ENCODE data around the gene TSPAN10.

The TSPAN10 gene

DNA sequence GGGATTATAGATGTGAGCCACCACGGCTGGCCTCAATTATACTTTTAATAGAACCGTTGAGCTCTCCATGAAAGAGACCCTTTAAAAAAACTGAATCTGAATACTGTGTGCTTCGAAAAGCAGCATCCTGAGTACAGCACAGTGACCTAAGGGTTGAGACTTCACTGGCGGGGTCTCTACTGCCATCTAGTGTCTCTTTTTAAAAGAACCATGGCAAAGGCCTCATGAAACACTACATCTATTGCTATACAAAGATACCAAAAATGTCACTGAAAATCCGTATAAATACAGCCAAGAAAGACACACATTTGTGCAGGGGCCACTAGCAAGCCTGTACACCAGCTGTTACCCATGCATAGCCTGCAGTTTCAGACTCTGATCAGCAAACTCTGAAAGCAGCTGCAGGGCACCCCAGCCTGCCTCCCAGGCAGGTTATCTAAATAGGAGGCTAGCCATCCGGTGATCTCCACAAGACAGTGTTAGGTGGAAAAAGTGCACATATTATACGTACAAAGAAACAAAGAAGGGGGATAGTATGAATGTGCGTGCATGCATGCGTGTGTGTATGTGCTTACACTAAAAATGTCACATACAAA is 35.4 kb upstream of the TSPAN10 start:
- DNase-seq (ENCODE audit: low spot score): peak; percentile 78
- in situ Hi-C loops (cut with MboI; ENCODE audit: low sequenced_read_pairs, unreplicated experiment): no loop called here
- TF ChIP-seq, protein P1, sequence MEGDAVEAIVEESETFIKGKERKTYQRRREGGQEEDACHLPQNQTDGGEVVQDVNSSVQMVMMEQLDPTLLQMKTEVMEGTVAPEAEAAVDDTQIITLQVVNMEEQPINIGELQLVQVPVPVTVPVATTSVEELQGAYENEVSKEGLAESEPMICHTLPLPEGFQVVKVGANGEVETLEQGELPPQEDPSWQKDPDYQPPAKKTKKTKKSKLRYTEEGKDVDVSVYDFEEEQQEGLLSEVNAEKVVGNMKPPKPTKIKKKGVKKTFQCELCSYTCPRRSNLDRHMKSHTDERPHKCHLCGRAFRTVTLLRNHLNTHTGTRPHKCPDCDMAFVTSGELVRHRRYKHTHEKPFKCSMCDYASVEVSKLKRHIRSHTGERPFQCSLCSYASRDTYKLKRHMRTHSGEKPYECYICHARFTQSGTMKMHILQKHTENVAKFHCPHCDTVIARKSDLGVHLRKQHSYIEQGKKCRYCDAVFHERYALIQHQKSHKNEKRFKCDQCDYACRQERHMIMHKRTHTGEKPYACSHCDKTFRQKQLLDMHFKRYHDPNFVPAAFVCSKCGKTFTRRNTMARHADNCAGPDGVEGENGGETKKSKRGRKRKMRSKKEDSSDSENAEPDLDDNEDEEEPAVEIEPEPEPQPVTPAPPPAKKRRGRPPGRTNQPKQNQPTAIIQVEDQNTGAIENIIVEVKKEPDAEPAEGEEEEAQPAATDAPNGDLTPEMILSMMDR (IDR thresholded peaks at IDR 0.05; ENCODE audit: borderline replicate concordance, control extremely low read depth, extremely low read depth, insufficient read depth, missing control alignments): peak; percentile 50

DNA sequence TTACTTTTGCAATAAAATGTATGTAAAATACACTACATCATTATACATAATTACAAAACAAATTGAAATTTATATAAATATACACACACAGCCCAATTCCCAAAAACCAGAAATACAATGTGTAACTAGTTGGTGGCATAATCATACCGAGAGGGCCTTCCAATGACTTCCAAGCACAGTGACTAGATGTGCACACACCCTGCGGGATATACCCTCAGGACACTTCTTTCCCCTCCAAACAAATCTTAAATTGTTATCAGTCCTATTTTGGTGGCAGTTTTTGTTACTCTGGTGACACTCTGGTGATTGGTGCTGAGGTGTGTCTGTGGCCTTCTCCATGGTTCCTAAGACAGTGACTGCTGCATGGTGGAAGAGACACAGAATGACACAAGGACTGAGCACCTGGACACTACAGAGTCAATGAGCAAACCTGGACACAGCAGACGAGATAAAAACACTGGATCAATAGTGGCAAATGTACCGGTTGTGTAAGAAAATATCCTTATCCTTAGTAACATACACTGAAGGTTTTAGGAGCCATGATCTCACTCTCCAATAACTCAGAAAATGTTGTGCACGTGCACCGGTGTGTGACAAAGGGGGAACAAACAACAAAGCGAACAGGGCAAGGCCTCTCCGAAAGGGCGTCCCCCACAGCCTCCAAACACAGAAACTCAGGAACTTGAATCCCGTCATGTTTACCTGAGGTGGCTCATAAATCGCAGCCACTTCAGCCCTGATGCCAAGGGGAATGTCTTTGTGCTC is 33.0 kb upstream of the TSPAN10 start:
- in situ Hi-C loops (cut with MboI; ENCODE audit: low sequenced_read_pairs, unreplicated experiment): no loop called here
- DNase-seq (ENCODE audit: low spot score): no peak
- TF ChIP-seq, protein P1 (IDR thresholded peaks at IDR 0.05; ENCODE audit: borderline replicate concordance, control extremely low read depth, extremely low read depth, insufficient read depth, missing control alignments): no peak

DNA sequence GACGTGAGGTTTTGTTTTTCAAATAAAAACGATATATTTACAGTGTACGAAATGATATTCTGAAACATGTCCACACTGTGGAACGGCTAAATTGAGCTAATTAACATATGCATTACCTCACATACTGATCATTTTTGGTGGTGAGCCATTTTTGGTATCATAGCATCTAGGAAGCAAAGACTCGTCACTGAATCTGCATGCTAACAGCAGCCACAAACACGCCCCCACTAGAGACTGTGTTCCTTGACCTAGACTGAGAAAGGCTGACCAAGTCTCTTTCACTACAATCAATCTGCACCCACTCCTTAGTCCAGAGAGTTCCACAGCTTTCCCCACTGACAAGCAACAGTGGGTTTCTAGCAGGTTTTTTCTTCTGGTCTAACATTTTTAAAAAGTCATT is 29.6 kb upstream of the TSPAN10 start:
- no peak for DNase-seq (ENCODE audit: low spot score)
- in situ Hi-C loops (cut with MboI; ENCODE audit: low sequenced_read_pairs, unreplicated experiment): no loop called here
- TF ChIP-seq, protein P1 (IDR thresholded peaks at IDR 0.05; ENCODE audit: borderline replicate concordance, control extremely low read depth, extremely low read depth, insufficient read depth, missing control alignments): no peak

DNA sequence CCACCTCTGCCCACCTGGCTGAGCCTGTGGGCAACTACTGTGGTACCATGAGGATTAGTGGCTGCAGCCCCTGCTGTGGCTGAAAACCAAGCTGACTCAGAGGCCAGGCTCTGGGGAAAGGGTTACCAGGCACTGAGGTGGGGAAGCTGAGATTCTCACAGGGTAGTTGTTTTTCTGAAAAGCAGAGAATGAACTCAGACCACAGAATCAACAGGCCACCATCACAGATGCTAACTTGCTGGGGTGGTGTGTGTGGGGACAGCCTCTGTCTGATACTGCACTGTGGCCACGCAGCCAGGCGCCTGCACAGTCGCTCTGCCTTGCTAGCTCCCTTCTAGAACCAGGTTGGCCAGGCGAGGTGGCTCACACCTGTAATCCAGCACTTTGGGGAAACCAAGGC is 28.9 kb upstream of the TSPAN10 start:
- no peak for DNase-seq (ENCODE audit: low spot score)
- in situ Hi-C loops (cut with MboI; ENCODE audit: low sequenced_read_pairs, unreplicated experiment): no loop called here
- TF ChIP-seq, protein P1 (IDR thresholded peaks at IDR 0.05; ENCODE audit: borderline replicate concordance, control extremely low read depth, extremely low read depth, insufficient read depth, missing control alignments): no peak

DNA sequence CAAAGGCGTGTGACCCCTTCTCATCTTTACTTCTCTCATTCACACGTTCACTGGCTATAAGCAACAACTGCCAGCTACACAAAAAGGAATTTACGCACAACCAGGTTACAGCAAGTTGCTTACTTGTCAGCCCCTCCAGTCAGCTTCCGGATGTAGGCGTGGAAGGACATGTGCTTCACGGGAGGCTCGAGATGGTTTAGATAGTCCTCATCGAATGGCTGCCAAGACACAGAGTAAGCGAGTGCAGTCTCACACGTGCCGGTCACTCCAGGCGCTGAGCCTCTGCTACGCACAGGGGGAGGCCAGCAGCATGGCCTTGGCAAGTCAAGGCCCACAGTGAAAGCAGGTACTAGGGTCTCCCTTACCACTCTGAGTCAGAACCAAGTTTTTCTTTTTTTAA is 28.4 kb upstream of the TSPAN10 start:
- DNase-seq (ENCODE audit: low spot score): no peak
- TF ChIP-seq, protein P1 (IDR thresholded peaks at IDR 0.05; ENCODE audit: borderline replicate concordance, control extremely low read depth, extremely low read depth, insufficient read depth, missing control alignments): no peak
- in situ Hi-C loops (cut with MboI; ENCODE audit: low sequenced_read_pairs, unreplicated experiment): no loop called here

DNA sequence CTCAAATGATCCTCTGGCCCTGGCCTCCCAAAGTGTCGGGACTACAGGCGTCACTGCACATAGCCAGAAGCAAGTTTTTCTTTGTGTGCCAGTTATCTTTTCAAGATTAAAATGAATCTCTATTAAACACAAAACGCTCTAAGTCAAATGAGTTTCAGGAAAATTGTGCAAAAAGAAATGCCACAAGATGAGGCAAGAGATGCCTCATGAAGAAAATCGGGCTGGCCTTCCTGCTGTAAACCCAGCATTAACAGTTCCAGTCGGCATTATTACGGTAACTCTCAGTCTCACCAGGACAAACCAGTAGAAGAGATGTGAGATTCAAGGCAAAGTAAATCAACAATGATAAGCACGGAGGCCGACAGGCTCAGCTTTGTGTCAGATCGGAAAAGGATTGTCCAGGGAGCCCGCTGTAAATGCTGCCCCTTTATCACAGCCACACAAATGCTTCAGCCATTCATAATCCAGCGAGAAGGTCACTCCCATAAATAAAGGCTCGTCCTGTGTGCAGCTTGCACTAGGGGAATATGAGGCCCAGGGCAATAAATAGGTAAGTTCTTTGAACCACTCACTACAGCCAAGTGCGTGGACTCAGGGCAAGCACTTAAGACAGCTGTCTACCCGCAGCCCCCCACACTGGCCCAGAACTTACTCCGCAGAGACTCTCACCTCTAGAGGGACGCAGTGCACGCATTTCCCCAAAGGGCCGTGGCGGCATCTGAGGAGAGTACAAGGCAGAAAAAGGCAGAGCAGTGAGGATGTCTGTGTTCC is 27.3 kb upstream of the TSPAN10 start:
- TF ChIP-seq, protein P1 (IDR thresholded peaks at IDR 0.05; ENCODE audit: borderline replicate concordance, control extremely low read depth, extremely low read depth, insufficient read depth, missing control alignments): no peak
- DNase-seq (ENCODE audit: low spot score): no peak
- in situ Hi-C loops (cut with MboI; ENCODE audit: low sequenced_read_pairs, unreplicated experiment): no loop called here

Measured in GM13976 (cell line).